Endothelial cell of hepatic sinusoid (primary cell): ENCODE measurements around the gene RPS27.

ENCODE experiments used
- in situ Hi-C: cut with HindIII; loops from 2 replicates; pipeline ENCODE4 v1.10.0; 2017; ENCODE audit warnings: low sequenced_read_pairs

The RPS27 gene

GRCh38 chr1:153990468-153991150 lies at the start of gene RPS27:
RPS27 (plus strand) TSS chr1:153990762; CDS start chr1:153990797, 35 bp downstream.
- in situ Hi-C loops: no loop called here

GRCh38 chr1:153941826-153942725 lies 48.5 kb upstream of the RPS27 start:
- in situ Hi-C loops: no loop called here

GRCh38 chr1:153942766-153943549 lies 47.6 kb upstream of the RPS27 start:
- in situ Hi-C loops: no loop called here

- in situ Hi-C loops: no loop called here
Observed at GRCh38 chr1:153944005-153944826, 46.3 kb upstream of the RPS27 start.

- in situ Hi-C loops: no loop called here
Observed at GRCh38 chr1:153944827-153945117, 45.8 kb upstream of the RPS27 start.

- in situ Hi-C loops: no loop called here
Observed at GRCh38 chr1:153945131-153945794, 45.3 kb upstream of the RPS27 start.

GRCh38 chr1:153945795-153946621 lies 44.6 kb upstream of the RPS27 start:
- in situ Hi-C loops: no loop called here

GRCh38 chr1:153946622-153947241 lies 43.8 kb upstream of the RPS27 start, which contains the start of gene DENND4B:
DENND4B (minus strand) TSS chr1:153946718; CDS start chr1:153944374, 2,344 bp downstream.
- in situ Hi-C loops: no loop called here

- in situ Hi-C loops: no loop called here
Observed at GRCh38 chr1:153951183-153951582, 39.4 kb upstream of the RPS27 start.

- in situ Hi-C loops: no loop called here
Observed at GRCh38 chr1:153951801-153952200, 38.8 kb upstream of the RPS27 start.

- in situ Hi-C loops: no loop called here
Observed at GRCh38 chr1:153953859-153954365, 36.6 kb upstream of the RPS27 start.

- in situ Hi-C loops: no loop called here
Observed at GRCh38 chr1:153954826-153955225, 35.7 kb upstream of the RPS27 start.

- in situ Hi-C loops: no loop called here
Observed at GRCh38 chr1:153956997-153957715, 33.4 kb upstream of the RPS27 start.

- in situ Hi-C loops: no loop called here
Observed at GRCh38 chr1:153957744-153958110, 32.8 kb upstream of the RPS27 start.

GRCh38 chr1:153958111-153958960 lies 32.2 kb upstream of the RPS27 start, which contains the start of gene CRTC2:
CRTC2 (minus strand) TSS chr1:153958612; CDS start chr1:153958497, 115 bp downstream.
- in situ Hi-C loops: no loop called here

GRCh38 chr1:153958961-153959260 lies 31.7 kb upstream of the RPS27 start:
- in situ Hi-C loops: no loop called here

- in situ Hi-C loops: no loop called here
Observed at GRCh38 chr1:153959454-153959853, 31.1 kb upstream of the RPS27 start.
